K562 (cell line): ENCODE measurements around the gene TCF12. TPM values are rescaled to one million over a fixed set of nuclear protein-coding genes. Genes with fewer than 3 reads are reported as not detected.

ENCODE experiments used
- CCAR2 ChIP-seq: fragments of 200-400 bp; formaldehyde crosslinking; IDR thresholded peaks from 2 replicates; pipeline ENCODE4 v1.6.1; 2017; ENCODE audit warnings: mild to moderate bottlenecking, low read depth, low read length
- CREM ChIP-seq: IDR thresholded peaks from 2 replicates; pipeline ENCODE4 v1.6.1; 2014; ENCODE audit warnings: antibody characterized with exemption, low read depth
- CTBP1 ChIP-seq: fragments of 450-650 bp; IDR thresholded peaks from 2 replicates; pipeline ENCODE4 v1.6.1; 2016; ENCODE audit warnings: borderline replicate concordance
- EZH2 ChIP-seq: IDR thresholded peaks from 2 replicates; pipeline ENCODE4 v1.6.1; 2012; ENCODE audit warnings: low read depth, mild to moderate bottlenecking, inconsistent platforms, low read length, borderline replicate concordance
- GTF2F1 ChIP-seq: IDR thresholded peaks from 2 replicates; pipeline ENCODE4 v1.6.1; 2011; ENCODE audit warnings: low read depth, low read length, improper control_type of control experiment
- MBD2 ChIP-seq: sonication (generic); IDR thresholded peaks from 2 replicates; pipeline ENCODE4 v1.6.1; 2016; ENCODE audit warnings: low read depth, borderline replicate concordance
- MYBL2 ChIP-seq, 2 experiments: fragments of 450-650 bp in 1 of 2; sonication (generic) in 1 of 2; formaldehyde crosslinking in 1 of 2; IDR thresholded peaks; 2 replicates each; pipeline versions ENCODE4 v1.6.1 to v1.8.1; 2017 to 2022; ENCODE audit warnings: borderline replicate concordance in 1 of 2, inconsistent platforms in 1 of 2, low read depth in 1 of 2, mild to moderate bottlenecking in 1 of 2, missing genetic modification reagents in 1 of 2, moderate library complexity in 1 of 2
- PRDM10 ChIP-seq: fragments of 450-650 bp; IDR thresholded peaks from 2 replicates; pipeline ENCODE4 v1.6.1; 2018; ENCODE audit not compliant: partially characterized antibody
- SIN3B ChIP-seq: fragments of 450-650 bp; IDR thresholded peaks from 2 replicates; pipeline ENCODE4 v1.6.1; 2017; ENCODE audit warnings: low read depth, mild to moderate bottlenecking, moderate library complexity
- SMARCE1 ChIP-seq: fragments of 450-650 bp; IDR thresholded peaks from 2 replicates; pipeline ENCODE4 v1.7.1; 2016; ENCODE audit warnings: mild to moderate bottlenecking
- TBP ChIP-seq: optimal IDR thresholded peaks from 2 replicates; pipeline ENCODE3; 2011; ENCODE audit warnings: low read depth, low read length, improper control_type of control experiment
- TEAD1 ChIP-seq, 2 experiments: fragments of 450-650 bp in 1 of 2; sonication (generic) in 1 of 2; formaldehyde crosslinking; IDR thresholded peaks; 2 replicates each; pipeline versions ENCODE4 v1.4.0 to v1.8.0; 2020 to 2022; ENCODE audit warnings: mild to moderate bottlenecking in 2 of 2, missing genetic modification reagents in 1 of 2
- ZHX1 ChIP-seq: fragments of 150-350 bp; conservative IDR thresholded peaks from 2 replicates; pipeline ENCODE4 v1.6.1; 2014; ENCODE audit warnings: low read length
- ZNF436 ChIP-seq: fragments of 250-450, 450-650 bp; sonication (Bioruptor Pico); formaldehyde crosslinking; IDR thresholded peaks from 2 replicates; pipeline ENCODE4 v1.7.0; 2020; ENCODE audit warnings: mild to moderate bottlenecking
- polyA plus RNA-seq, 8 experiments: library from polyadenylated mRNA; depleted of rRNA in 4 of 8; stranded (reverse) in 5 of 8; unstranded in 3 of 8; fragments of >200 nt; fragmentation: Nextera tagmentation in 2 of 8; fragmentation: Illumina TruSeq in 1 of 8; extraction: Ambion mirVana in 2 of 8; extraction: Trizol in 1 of 8; gene quantifications; 2 replicates each; pipeline versions ENCODE4 v1.2.1 to v1.2.3, GENCODE V29; 2011 to 2014; ENCODE audit warnings: inconsistent platforms in 1 of 8, missing spikeins in 1 of 8
- total RNA-seq, 7 experiments: library from RNA; depleted of rRNA in 6 of 7; stranded (reverse); fragments of >200 nt in 6 of 7; fragmentation: Illumina TruSeq in 2 of 7; extraction: Trizol in 2 of 7; gene quantifications; 2 replicates each; pipeline versions ENCODE4 v1.2.1 to v1.2.3, GENCODE V29; 2011 to 2021; ENCODE audit warnings: low replicate concordance in 1 of 7

TCF12 gene
- total and polyA plus RNA-seq, 9 of the 15 experiments (the other 6 are each of a cell fraction or from before 2014, with no cell fraction given), result 10.5 to 132 (median 52.9) TPM

- no peak for TF ChIP-seq PRDM10
- no peak for TF ChIP-seq SIN3B
- no peak for TF ChIP-seq CTBP1
- TF ChIP-seq ZNF436 (CRISPR knock-in tag), result no peak
- no peak for TF ChIP-seq TEAD1 (CRISPR knock-in tag; IDR thresholded peaks at IDR 0.05)
- TF ChIP-seq EZH2, result no peak
- 0 out of 2 replicates have a peak, but pooled peaks have one; percentile 6 for TF ChIP-seq CREM
- no peak for TF ChIP-seq SMARCE1
- no peak for TF ChIP-seq MBD2
- no peak for TF ChIP-seq MYBL2 (IDR thresholded peaks at IDR 0.05; ENCODE audit: low read depth)
- no peak for TF ChIP-seq MYBL2 (CRISPR knock-in tag; IDR thresholded peaks at IDR 0.05; ENCODE audit: borderline replicate concordance)
- TF ChIP-seq GTF2F1, result no peak
- TF ChIP-seq TBP, result peak; percentile 74
- no peak for TF ChIP-seq CCAR2
- TF ChIP-seq ZHX1, result no peak
Observed at GRCh38 chr15:57330619-57331340, 412.3 kb downstream of the TCF12 start (continued).
